ENCODE measurements around the gene DNAL4. TPM values are rescaled to one million over a fixed set of nuclear protein-coding genes. Genes with fewer than 3 reads are reported as not detected.

Gene DNAL4
- total RNA-seq, 1 experiment from 2014 or later, result 8.3 TPM

GRCh38 chr22:38744981-38745380 is 49.0 kb downstream of the DNAL4 start:
- H3K4me1 Mint-ChIP-seq, result no peaks in the 10 kb centered on the region
- H4K91ac ChIP-seq (ENCODE audit: insufficient read length, low read depth, low read length), result no peak overlapping the region

More at GRCh38 chr22:38744981-38745380, 49.0 kb downstream of the DNAL4 start:
- Histone ChIP-seq H3K4me1 (ENCODE audit: insufficient read depth, low read length) (no peaks in the 10 kb centered on the region), H3K4ac (ENCODE audit: low read depth, low read length) (no peak overlapping the region), H3K18ac (ENCODE audit: insufficient read length, low read depth, low read length) (no peak overlapping the region), H4K20me1 (ENCODE audit: control insufficient read depth, insufficient read depth, insufficient read length) (no peaks in the 10 kb centered on the region), H2BK5ac (ENCODE audit: insufficient read length, low read length) (no peak overlapping the region), H3K9ac (ENCODE audit: extremely low read depth, insufficient read length, low read length) (no peak overlapping the region), H3K27me3 (ENCODE audit: insufficient read depth, low read length) (no peaks in the 10 kb centered on the region), H3K14ac (ENCODE audit: insufficient read depth, low read length) (no peak overlapping the region), H3K4me2 (ENCODE audit: insufficient read depth, insufficient read length, low read length) (no peak overlapping the region), H3K56ac (ENCODE audit: insufficient read length, low read depth, low read length) (no peak overlapping the region), H3K79me2 (ENCODE audit: insufficient read depth, low read length) (no peaks in the 10 kb centered on the region), H2BK120ac (ENCODE audit: low read depth, low read length, poor library complexity, severe bottlenecking) (no peak overlapping the region), H3T11ph (ENCODE audit: low read length) (no peak overlapping the region), H3K79me1 (ENCODE audit: insufficient read depth, low read depth, low read length, poor library complexity, severe bottlenecking) (no peaks in the 10 kb centered on the region), H2AK5ac (ENCODE audit: insufficient read length, low read length) (no peak overlapping the region), H3K9me3 (ENCODE audit: control insufficient read depth, low read depth, low read length) (no peaks in the 10 kb centered on the region), H2BK15ac (ENCODE audit: low read depth, low read length) (no peak overlapping the region), H3K27ac (ENCODE audit: insufficient read length, low read depth, low read length) (no peak overlapping the region), H3K23me2 (ENCODE audit: insufficient read length, low read depth, low read length, poor library complexity, severe bottlenecking) (no peaks in the 10 kb centered on the region), H4K5ac (ENCODE audit: insufficient read length, low read depth, low read length) (no peak overlapping the region), H2BK12ac (ENCODE audit: insufficient read length, low read depth, low read length) (no peak overlapping the region), H3K23ac (ENCODE audit: insufficient read length, low read depth, low read length) (no peak overlapping the region), H2AFZ (ENCODE audit: low read length) (no peak overlapping the region), H4K8ac (replicated peaks; ENCODE audit: insufficient read length, low read depth, low read length) (no peak overlapping the region), H2BK20ac (ENCODE audit: low read depth, low read length, poor library complexity, severe bottlenecking) (no peak overlapping the region)
- H3K4me3 Mint-ChIP-seq, result no peak overlapping the region
- no peaks in the 10 kb centered on the region; the same call in 1 of the 2 replicates for H3K27me3 Mint-ChIP-seq (ENCODE audit: low read depth)
- no CpG with 5 or more reads among the region's 6 CpGs for WGBS (ENCODE audit: extremely low coverage, insufficient read length, low lambda C conversion rate)
- H3K36me3 Mint-ChIP-seq (ENCODE audit: insufficient read depth in 1 of 3, low read depth in 3 of 3), result peaks cover 14 to 49% (median 17%) of the 10 kb centered on the region in 3 experiments
- 0 out of 7 replicates have a peak overlapping the region, but pooled peaks of 1 of the 3 experiments have one; percentile 16 for H3K27ac Mint-ChIP-seq
- no peaks in the 10 kb centered on the region for H3K9me3 Mint-ChIP-seq
- no peak for DNase-seq
- TF ChIP-seq CTCF (conservative IDR thresholded peaks at IDR 0.05), result no peak
